Neural cell (in vitro differentiated cells): Measurements from ENCODE around the gene SCART1.
"Not testable (repeated sequence)": the region's sequence is repeated elsewhere in the genome, so short reads cannot be mapped to it uniquely, and the experiment has no call there.

Experiments
- CTCF ChIP-seq: fragments of 450-650 bp; IDR thresholded peaks from 2 replicates; pipeline ENCODE4 v1.5.1; 2014; ENCODE audit warnings: antibody characterized with exemption, mild to moderate bottlenecking, moderate library complexity; ENCODE audit not compliant: poor library complexity, severe bottlenecking
- EZH2 ChIP-seq: fragments of 200-600, 300-800 bp; shearing (Covaris generic), sonication (generic); IDR thresholded peaks from 2 replicates; pipeline ENCODE4 v1.6.1; 2014; ENCODE audit warnings: antibody characterized with exemption, low read length, borderline replicate concordance, mild to moderate bottlenecking; ENCODE audit not compliant: insufficient read depth, poor library complexity, severe bottlenecking
- MXI1 ChIP-seq: fragments of 450-650 bp; conservative IDR thresholded peaks from 2 replicates; pipeline ENCODE4 v1.6.1; 2014; ENCODE audit warnings: antibody characterized with exemption, mild to moderate bottlenecking; ENCODE audit not compliant: poor library complexity, severe bottlenecking
- POLR2AphosphoS5 ChIP-seq: IDR thresholded peaks from 2 replicates; pipeline ENCODE4 v1.6.1; 2012
- RAD21 ChIP-seq: fragments of 450-650 bp; conservative IDR thresholded peaks from 2 replicates; pipeline ENCODE4 v1.6.1; 2014; ENCODE audit warnings: antibody characterized with exemption, mild to moderate bottlenecking, moderate library complexity
- REST ChIP-seq: IDR thresholded peaks from 2 replicates; pipeline ENCODE4 v1.6.1; 2012; ENCODE audit warnings: borderline replicate concordance
- SMC3 ChIP-seq: fragments of 450-650 bp; conservative IDR thresholded peaks from 2 replicates; pipeline ENCODE4 v1.6.1; 2014; ENCODE audit warnings: antibody characterized with exemption, mild to moderate bottlenecking, moderate library complexity; ENCODE audit not compliant: poor library complexity
- TAF1 ChIP-seq: IDR thresholded peaks from 2 replicates; pipeline ENCODE4 v1.6.1; 2012; ENCODE audit warnings: low read depth

GRCh38 chr10:133518517-133518916 lies 64.8 kb downstream of the SCART1 start:
- TF ChIP-seq CTCF, EZH2, TAF1, POLR2AphosphoS5, REST, SMC3, RAD21, MXI1: not testable (repeated sequence)
